ENCODE results near the gene CRLF2. TPM values are rescaled to one million over a fixed set of nuclear protein-coding genes. Genes with fewer than 3 reads are reported as not detected.

Gene CRLF2
- total and polyA plus RNA-seq, 2 of the 8 experiments (the other 6 are each of a cell fraction or from before 2014, with no cell fraction given): 0.06 TPM; not detected in 1

DNA sequence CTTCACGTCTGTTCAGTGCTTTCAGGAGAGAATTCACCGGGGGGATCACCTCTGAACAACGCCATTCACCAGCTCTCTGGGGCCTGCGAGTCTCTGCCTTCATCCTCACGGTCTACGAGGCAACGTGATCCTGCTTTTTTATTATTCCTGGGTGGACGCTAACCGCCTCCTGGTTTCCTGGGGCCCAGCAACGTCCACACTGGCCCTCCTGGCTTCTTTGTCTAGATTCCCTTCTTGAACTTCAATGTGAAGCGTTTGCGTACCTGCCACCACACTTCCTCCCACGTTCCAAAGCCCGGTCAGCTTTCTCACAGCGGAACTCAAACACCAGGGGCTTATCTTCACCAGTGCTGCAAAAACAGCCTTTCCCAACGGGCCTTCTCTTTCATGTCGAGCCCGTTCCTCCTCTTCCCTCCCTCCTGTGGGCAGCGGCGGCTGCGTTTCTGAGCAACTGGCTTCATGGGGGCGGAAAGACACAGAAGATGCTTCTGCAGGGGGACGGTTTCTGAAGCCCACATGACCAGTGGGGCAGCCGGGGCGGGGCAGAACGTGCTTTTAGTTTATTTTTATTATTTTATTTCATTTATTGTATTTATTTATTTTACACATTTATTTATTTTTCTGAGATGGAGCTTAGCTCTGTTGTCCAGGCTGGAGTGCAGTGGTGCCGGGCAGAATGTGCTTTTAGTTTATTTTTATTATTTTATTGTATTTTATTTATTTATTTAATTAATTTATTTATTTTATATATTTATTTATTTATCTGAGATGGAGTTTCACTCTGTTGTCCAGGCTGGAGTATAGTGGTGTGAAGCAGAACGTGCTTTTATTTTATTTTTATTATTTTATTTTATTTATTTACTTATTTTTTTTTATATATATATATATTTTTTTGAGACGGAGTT is 64.6 kb downstream of the CRLF2 start (continued):
- TF ChIP-seq, protein P1, sequence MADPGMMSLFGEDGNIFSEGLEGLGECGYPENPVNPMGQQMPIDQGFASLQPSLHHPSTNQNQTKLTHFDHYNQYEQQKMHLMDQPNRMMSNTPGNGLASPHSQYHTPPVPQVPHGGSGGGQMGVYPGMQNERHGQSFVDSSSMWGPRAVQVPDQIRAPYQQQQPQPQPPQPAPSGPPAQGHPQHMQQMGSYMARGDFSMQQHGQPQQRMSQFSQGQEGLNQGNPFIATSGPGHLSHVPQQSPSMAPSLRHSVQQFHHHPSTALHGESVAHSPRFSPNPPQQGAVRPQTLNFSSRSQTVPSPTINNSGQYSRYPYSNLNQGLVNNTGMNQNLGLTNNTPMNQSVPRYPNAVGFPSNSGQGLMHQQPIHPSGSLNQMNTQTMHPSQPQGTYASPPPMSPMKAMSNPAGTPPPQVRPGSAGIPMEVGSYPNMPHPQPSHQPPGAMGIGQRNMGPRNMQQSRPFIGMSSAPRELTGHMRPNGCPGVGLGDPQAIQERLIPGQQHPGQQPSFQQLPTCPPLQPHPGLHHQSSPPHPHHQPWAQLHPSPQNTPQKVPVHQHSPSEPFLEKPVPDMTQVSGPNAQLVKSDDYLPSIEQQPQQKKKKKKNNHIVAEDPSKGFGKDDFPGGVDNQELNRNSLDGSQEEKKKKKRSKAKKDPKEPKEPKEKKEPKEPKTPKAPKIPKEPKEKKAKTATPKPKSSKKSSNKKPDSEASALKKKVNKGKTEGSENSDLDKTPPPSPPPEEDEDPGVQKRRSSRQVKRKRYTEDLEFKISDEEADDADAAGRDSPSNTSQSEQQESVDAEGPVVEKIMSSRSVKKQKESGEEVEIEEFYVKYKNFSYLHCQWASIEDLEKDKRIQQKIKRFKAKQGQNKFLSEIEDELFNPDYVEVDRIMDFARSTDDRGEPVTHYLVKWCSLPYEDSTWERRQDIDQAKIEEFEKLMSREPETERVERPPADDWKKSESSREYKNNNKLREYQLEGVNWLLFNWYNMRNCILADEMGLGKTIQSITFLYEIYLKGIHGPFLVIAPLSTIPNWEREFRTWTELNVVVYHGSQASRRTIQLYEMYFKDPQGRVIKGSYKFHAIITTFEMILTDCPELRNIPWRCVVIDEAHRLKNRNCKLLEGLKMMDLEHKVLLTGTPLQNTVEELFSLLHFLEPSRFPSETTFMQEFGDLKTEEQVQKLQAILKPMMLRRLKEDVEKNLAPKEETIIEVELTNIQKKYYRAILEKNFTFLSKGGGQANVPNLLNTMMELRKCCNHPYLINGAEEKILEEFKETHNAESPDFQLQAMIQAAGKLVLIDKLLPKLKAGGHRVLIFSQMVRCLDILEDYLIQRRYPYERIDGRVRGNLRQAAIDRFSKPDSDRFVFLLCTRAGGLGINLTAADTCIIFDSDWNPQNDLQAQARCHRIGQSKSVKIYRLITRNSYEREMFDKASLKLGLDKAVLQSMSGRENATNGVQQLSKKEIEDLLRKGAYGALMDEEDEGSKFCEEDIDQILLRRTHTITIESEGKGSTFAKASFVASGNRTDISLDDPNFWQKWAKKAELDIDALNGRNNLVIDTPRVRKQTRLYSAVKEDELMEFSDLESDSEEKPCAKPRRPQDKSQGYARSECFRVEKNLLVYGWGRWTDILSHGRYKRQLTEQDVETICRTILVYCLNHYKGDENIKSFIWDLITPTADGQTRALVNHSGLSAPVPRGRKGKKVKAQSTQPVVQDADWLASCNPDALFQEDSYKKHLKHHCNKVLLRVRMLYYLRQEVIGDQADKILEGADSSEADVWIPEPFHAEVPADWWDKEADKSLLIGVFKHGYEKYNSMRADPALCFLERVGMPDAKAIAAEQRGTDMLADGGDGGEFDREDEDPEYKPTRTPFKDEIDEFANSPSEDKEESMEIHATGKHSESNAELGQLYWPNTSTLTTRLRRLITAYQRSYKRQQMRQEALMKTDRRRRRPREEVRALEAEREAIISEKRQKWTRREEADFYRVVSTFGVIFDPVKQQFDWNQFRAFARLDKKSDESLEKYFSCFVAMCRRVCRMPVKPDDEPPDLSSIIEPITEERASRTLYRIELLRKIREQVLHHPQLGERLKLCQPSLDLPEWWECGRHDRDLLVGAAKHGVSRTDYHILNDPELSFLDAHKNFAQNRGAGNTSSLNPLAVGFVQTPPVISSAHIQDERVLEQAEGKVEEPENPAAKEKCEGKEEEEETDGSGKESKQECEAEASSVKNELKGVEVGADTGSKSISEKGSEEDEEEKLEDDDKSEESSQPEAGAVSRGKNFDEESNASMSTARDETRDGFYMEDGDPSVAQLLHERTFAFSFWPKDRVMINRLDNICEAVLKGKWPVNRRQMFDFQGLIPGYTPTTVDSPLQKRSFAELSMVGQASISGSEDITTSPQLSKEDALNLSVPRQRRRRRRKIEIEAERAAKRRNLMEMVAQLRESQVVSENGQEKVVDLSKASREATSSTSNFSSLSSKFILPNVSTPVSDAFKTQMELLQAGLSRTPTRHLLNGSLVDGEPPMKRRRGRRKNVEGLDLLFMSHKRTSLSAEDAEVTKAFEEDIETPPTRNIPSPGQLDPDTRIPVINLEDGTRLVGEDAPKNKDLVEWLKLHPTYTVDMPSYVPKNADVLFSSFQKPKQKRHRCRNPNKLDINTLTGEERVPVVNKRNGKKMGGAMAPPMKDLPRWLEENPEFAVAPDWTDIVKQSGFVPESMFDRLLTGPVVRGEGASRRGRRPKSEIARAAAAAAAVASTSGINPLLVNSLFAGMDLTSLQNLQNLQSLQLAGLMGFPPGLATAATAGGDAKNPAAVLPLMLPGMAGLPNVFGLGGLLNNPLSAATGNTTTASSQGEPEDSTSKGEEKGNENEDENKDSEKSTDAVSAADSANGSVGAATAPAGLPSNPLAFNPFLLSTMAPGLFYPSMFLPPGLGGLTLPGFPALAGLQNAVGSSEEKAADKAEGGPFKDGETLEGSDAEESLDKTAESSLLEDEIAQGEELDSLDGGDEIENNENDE (IDR thresholded peaks at IDR 0.05; ENCODE audit: insufficient replicate concordance, low read length): no peak
